ENCODE results near the gene ABO. TPM values are rescaled to one million over a fixed set of nuclear protein-coding genes. Genes with fewer than 3 reads are reported as not detected.

The ABO gene
- total and polyA plus RNA-seq, 2 of the 8 experiments (the other 6 are each of a cell fraction or from before 2014, with no cell fraction given) = 0.03 TPM; not detected in 1

DNA sequence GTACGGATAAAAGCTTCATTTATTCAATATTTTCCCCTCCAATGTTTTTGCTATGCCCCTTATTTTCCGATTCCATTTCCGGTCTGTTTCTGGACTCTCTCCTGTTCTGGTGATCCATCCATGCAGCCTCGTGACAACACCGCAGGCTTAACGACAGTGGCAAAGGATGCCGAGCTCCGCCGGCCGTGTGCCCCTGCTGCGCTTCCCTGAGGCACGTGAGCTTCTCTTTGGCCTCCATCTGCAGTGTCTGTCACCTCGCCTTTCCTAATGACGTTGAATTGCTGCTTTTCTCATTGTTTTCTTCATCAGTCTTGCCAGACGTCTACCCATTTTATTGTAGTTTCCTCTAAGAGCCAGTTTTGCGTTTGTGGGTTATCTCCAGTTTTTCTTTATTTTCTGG is 32.3 kb upstream of the ABO start:
- CTCF ChIA-PET (ENCODE audit: partially characterized antibody) = interaction anchor here (0.9 to 4.0 kb wide), 5 partner anchors 11 to 120 kb away, joined by 3 to 22 read pairs (median 3); no protein-coding TSS in a partner anchor
- H3K4me3 ChIP-seq (ENCODE audit: extremely low read depth in 1 of 4, insufficient read depth in 2 of 4, low read depth in 3 of 4, low read length in 4 of 4) = no peak overlapping the region
- no peak overlapping the region for H3K14ac ChIP-seq (ENCODE audit: insufficient read length)
- H2BK120ac ChIP-seq (replicated peaks; ENCODE audit: low read depth, low read length) = no peak overlapping the region
- no peak overlapping the region for H4K5ac ChIP-seq (ENCODE audit: insufficient read length, low read depth, low read length)
- no peaks in the 10 kb centered on the region for H3K79me2 ChIP-seq (ENCODE audit: control insufficient read depth in 1 of 2, insufficient read depth in 2 of 2, low read length in 2 of 2)
- WGBS, 2 experiments (ENCODE audit: extremely low coverage in 1 of 2, insufficient coverage in 1 of 2, insufficient read length in 1 of 2, insufficient replicate concordance in 2 of 2, low coverage in 1 of 2, low lambda C conversion rate in 2 of 2, missing lambda C conversion rate in 1 of 2) = 90% methylated on average over 16 of the region's 16 CpGs; no CpG with 5 or more reads in 1 of the 2 experiments
- H2BK15ac ChIP-seq (ENCODE audit: low read length) = no peak overlapping the region
- no peak overlapping the region for H2BK20ac ChIP-seq (ENCODE audit: low read length)
- DNase-seq (ENCODE audit: low read depth in 1 of 2, low spot score in 2 of 2) (no peak), FAIRE-seq (no peak)
- no peaks in the 10 kb centered on the region; a peak in 1 of 7 replicates for H3K27me3 ChIP-seq (replicated peaks in 1 of 4; ENCODE audit: control insufficient read depth in 3 of 4, extremely low read depth in 1 of 4, insufficient read depth in 3 of 4, low read length in 3 of 4)
- POLR2A ChIA-PET (ENCODE audit: partially characterized antibody) = interaction anchor here (1.1 to 1.2 kb wide), 2 partner anchors 24 to 36 kb away, joined by 3 to 9 read pairs; no protein-coding TSS in a partner anchor
- no peak overlapping the region for H4K91ac ChIP-seq (replicated peaks; ENCODE audit: insufficient read length, low read length)
- H2AFZ ChIP-seq (ENCODE audit: low read length) = no peak overlapping the region
- no peak overlapping the region for H3K4ac ChIP-seq (replicated peaks; ENCODE audit: insufficient read length, low read depth, low read length)
- H2AK5ac ChIP-seq (ENCODE audit: low read depth, low read length) = no peak overlapping the region
- TF ChIP-seq RBBP5 (IDR thresholded peaks at IDR 0.05; ENCODE audit: borderline replicate concordance, low read depth, low read length) (no peak), POLR2A (IDR thresholded peaks at IDR 0.05; ENCODE audit: control extremely low read depth in 1 of 2, low read depth in 2 of 2, low read length in 2 of 2) (no peak)
- TF ChIP-seq, protein P1, sequence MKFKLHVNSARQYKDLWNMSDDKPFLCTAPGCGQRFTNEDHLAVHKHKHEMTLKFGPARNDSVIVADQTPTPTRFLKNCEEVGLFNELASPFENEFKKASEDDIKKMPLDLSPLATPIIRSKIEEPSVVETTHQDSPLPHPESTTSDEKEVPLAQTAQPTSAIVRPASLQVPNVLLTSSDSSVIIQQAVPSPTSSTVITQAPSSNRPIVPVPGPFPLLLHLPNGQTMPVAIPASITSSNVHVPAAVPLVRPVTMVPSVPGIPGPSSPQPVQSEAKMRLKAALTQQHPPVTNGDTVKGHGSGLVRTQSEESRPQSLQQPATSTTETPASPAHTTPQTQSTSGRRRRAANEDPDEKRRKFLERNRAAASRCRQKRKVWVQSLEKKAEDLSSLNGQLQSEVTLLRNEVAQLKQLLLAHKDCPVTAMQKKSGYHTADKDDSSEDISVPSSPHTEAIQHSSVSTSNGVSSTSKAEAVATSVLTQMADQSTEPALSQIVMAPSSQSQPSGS (IDR thresholded peaks at IDR 0.05; ENCODE audit: low read length) = no peak
- H3K27ac ChIP-seq (ENCODE audit: low read depth, low read length) = no peak overlapping the region
- no peak overlapping the region for H3K56ac ChIP-seq (replicated peaks; ENCODE audit: insufficient read length, low read depth, low read length)
- no peaks in the 10 kb centered on the region for H3K23me2 ChIP-seq (ENCODE audit: low read depth, low read length)
- no peak overlapping the region for H3K4me2 ChIP-seq (ENCODE audit: insufficient read depth in 1 of 2, low read depth in 2 of 2, low read length in 2 of 2)
- no peaks in the 10 kb centered on the region for H3K4me1 ChIP-seq (replicated peaks in 1 of 4; ENCODE audit: control insufficient read depth in 3 of 4, insufficient read depth in 4 of 4, low read length in 3 of 4)
- H4K8ac ChIP-seq (ENCODE audit: extremely low read depth, insufficient read depth, low read length) = no peak overlapping the region
- no peaks in the 10 kb centered on the region for H3K36me3 ChIP-seq (ENCODE audit: control insufficient read depth in 2 of 4, insufficient read depth in 4 of 4, low read length in 3 of 4)
- peaks cover 0 to 9% of the 10 kb centered on the region in 2 experiments; a peak in 1 of 4 replicates for H3K9me3 ChIP-seq (ENCODE audit: insufficient read depth in 2 of 2, low read depth in 1 of 2, low read length in 1 of 2)
- H4K20me1 ChIP-seq (replicated peaks in 1 of 2; ENCODE audit: control insufficient read depth in 1 of 2, insufficient read depth in 2 of 2, low read length in 2 of 2) = no peaks in the 10 kb centered on the region
- H3K23ac ChIP-seq (ENCODE audit: insufficient read length) = no peak overlapping the region
- no peak overlapping the region; the same call in 1 of the 2 replicates for H2BK5ac ChIP-seq (ENCODE audit: low read depth, low read length)
- no peak overlapping the region for H3K9ac ChIP-seq (replicated peaks in 1 of 4; ENCODE audit: extremely low read depth in 1 of 4, low read depth in 3 of 4, low read length in 3 of 4)
- H3K79me1 ChIP-seq (ENCODE audit: low read depth, low read length) = no peaks in the 10 kb centered on the region
- no peak overlapping the region for H2BK12ac ChIP-seq (ENCODE audit: low read depth, low read length)
- H3K18ac ChIP-seq (ENCODE audit: extremely low read depth, low read length) = no peak overlapping the region
